Head of caudate nucleus (tissue), 42 donors: ENCODE measurements around the gene RPF1.

Experiments
- DNase-seq, 42 donors: peaks; one replicate each; pipeline versions ENCODE4 v3.0.0 to v3.0.0-alpha.2; 2020 to 2021; ENCODE audit warnings: mixed read lengths in 7 of 42
- intact Hi-C: fragments of 100-400 bp; cut with DNase I; formaldehyde crosslinking; loops from one replicate; pipeline ENCODE4 v1.15.0; 2022

RPF1 gene

DNA sequence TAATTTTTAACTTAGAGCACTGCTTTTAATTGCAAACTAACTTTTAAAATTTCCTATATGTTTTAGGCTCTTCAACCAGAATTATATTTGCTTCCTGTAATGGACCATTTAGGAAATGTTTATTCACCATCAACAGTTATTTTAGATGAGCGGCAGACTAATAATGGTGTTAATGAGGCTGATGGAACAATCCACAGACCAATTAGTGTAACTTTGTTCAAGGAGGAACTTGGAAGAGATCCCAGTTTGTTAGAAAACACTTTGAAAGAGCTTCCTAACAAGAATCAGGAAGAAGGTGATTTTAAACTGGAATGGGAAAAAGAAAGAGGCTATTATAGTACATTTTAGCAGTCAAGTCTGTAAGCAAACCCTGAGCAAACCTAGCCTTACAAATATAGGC, 46.7 kb downstream of the RPF1 start:
- no peak for DNase-seq
- intact Hi-C loops = no loop called here

DNA sequence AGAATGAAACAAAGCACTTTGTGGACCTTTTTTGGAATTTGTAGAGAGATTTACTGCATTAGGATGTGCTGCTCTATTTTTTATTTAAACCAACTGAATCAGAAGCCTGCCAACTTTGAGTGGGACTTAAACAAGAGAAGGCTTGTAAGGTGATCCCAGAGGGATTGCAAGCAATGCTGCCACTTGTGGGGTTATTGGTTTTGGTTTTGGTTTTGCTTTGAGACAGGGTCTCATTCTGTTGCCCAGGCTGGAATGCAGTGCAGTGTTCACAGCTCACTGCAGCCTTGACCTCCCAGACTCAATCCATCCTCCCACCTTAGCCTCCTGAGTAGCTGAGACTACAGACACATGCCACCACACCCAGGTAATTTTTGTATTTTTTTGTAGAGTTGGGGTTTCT, 59.5 kb downstream of the RPF1 start:
- intact Hi-C loops = no loop called here
- DNase-seq = no peak

DNA sequence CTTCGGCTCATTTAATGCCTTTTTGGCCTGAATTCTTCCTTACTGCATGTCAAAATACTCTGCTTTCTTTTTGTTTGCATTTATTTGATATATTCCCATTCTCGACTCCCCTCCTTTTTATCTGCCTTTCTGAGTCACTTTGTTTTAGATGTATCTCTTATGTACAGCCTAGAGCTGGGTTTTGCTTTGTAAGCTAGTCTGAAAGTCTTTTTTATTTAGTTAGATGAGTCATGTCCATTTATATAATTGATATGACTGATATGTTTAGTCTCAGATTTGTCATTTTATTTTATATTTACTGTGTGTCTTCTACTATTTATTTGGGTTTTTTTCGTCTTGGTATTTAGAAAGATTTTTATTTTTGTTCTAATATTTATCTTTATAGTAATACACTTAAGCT, 60.9 kb downstream of the RPF1 start:
- intact Hi-C loops = no loop called here

DNA sequence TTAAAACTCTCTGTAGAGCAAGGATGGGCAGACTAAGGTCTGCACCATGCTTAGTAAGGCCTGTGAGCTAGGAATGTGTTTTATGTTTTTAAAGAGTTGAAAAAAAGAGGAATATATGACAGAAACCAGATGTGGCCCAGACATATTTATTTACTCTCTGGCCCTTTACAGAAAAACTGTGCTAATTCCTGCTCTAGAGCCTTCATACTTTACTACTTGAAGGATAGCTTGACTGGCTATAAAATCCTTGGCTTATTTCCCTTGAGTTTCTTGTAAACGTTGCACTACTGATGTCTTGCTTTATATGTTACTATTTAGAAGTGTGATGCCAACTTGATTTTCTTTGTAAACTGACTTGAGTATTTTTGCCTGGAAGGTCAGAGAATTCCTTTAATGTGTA, 61.7 kb downstream of the RPF1 start:
- DNase-seq = no peak
- intact Hi-C loops = no loop called here

More for the DNA sequence above, 60.9 kb downstream of the RPF1 start:
- no peak for DNase-seq

DNA sequence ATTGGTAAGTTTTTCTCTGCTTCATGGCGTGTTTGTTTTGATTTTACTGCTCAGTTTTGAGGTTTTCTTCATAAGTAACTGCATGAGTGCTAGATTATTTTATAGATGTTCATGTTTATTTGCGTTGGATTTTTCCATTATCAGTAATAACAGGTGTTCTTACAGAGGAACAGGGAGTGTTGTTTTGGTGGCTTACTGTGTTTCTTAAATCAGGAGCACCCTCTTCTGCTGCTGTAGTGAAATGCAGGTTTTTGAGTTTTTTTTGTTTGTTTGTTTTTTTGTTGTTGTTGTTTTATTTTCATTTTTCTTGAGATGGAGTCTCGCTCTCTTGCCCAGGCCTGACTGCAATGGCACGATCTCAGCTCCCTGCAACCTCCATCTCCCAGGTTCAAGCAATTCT, 62.6 kb downstream of the RPF1 start:
- intact Hi-C loops = no loop called here
- DNase-seq = no peak
